Measurements from ENCODE around the gene CFAP99. TPM values are rescaled to one million over a fixed set of nuclear protein-coding genes. Genes with fewer than 3 reads are reported as not detected.

The CFAP99 gene
- total and polyA plus RNA-seq, 9 of the 15 experiments (the other 6 are each of a cell fraction or from before 2014, with no cell fraction given): 0.07 to 0.18 (median 0.09) TPM; not detected in 6

DNA sequence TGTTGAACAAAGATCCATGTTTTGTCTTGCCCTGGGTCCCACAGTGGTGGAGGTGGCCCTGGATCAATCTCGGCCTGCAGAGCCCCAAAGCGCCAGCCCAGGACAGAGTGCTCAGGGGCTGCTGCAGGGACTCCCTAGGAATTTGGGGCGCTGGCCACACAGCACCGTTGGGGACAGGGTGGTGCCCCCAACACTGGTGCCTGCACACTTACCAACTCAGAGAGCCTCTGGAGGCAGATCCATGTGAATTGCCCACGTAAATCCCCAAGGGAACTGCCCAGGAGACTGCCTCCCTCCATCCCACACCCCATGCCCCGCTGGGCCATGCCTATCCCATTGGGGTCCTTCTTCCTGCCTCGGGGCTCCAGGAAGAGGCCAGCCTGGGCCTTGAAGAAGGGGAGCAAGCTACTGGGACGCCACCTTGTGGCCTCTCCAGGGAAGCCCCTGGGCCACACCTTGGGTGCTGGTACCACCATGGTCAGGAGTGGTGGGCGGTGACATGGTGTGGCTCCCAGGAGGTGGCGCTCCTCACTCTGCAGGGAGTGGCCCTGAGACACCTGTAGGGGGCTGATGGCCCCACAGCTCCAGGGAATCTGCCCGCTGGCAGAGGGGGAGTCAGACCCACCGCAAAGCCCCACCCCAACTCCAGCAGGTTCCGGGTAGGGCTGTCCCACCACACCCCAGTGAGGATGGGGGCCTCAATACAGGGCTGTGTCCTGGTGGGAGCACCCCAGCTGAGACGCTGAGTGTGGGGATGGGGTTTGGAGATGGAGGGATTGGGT, 22.8 kb downstream of the CFAP99 start (continued):
- TF ChIP-seq ZNF518B (CRISPR knock-in tag; IDR thresholded peaks at IDR 0.05) (no peak), CCAR2 (IDR thresholded peaks at IDR 0.05; ENCODE audit: low read depth, low read length) (no peak), ZNF431 (CRISPR knock-in tag; IDR thresholded peaks at IDR 0.05) (no peak), RNF2 (IDR thresholded peaks at IDR 0.05) (no peak; the same call in 1 of the 2 replicates), POLR2B (IDR thresholded peaks at IDR 0.05; ENCODE audit: low read depth, partially characterized antibody) (no peak), NUFIP1 (IDR thresholded peaks at IDR 0.05; ENCODE audit: partially characterized antibody) (no peak), ATF7 (IDR thresholded peaks at IDR 0.05) (peak; percentile 76), KLF16 (IDR thresholded peaks at IDR 0.05) (peak; percentile 55; the same call in 1 of the 2 replicates), PHB2 (IDR thresholded peaks at IDR 0.05; ENCODE audit: low read depth) (no peak), ARNT (IDR thresholded peaks at IDR 0.05) (no peak), POLR2G (IDR thresholded peaks at IDR 0.05; ENCODE audit: low read depth, low read length) (peak; percentile 55), ZNF586 (CRISPR knock-in tag; conservative IDR thresholded peaks at IDR 0.05) (no peak), ESRRA (IDR thresholded peaks at IDR 0.05; ENCODE audit: borderline replicate concordance, low read depth) (peak; percentile 55; the same call in 1 of the 2 replicates), ZBTB11 (CRISPR knock-in tag; IDR thresholded peaks at IDR 0.05) (no peak), ZNF707 (CRISPR knock-in tag; conservative IDR thresholded peaks at IDR 0.05) (no peak), LCOR (CRISPR knock-in tag; IDR thresholded peaks at IDR 0.05) (peak; percentile 74; the same call in 1 of the 2 replicates)
- TF ChIP-seq, protein P1, sequence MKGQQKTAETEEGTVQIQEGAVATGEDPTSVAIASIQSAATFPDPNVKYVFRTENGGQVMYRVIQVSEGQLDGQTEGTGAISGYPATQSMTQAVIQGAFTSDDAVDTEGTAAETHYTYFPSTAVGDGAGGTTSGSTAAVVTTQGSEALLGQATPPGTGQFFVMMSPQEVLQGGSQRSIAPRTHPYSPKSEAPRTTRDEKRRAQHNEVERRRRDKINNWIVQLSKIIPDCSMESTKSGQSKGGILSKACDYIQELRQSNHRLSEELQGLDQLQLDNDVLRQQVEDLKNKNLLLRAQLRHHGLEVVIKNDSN (CRISPR knock-in tag; IDR thresholded peaks at IDR 0.05): no peak
- TF ChIP-seq, protein P2, sequence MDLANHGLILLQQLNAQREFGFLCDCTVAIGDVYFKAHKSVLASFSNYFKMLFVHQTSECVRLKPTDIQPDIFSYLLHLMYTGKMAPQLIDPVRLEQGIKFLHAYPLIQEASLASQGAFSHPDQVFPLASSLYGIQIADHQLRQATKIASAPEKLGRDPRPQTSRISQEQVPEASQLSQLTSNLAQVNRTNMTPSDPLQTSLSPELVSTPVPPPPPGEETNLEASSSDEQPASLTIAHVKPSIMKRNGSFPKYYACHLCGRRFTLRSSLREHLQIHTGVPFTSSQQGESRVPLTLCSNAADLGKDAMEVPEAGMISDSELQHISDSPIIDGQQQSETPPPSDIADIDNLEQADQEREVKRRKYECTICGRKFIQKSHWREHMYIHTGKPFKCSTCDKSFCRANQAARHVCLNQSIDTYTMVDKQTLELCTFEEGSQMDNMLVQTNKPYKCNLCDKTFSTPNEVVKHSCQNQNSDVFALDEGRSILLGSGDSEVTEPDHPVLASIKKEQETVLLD (IDR thresholded peaks at IDR 0.05): no peak
- TF ChIP-seq, protein P3, sequence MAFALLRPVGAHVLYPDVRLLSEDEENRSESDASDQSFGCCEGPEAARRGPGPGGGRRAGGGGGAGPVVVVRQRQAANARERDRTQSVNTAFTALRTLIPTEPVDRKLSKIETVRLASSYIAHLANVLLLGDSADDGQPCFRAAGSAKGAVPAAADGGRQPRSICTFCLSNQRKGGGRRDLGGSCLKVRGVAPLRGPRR (CRISPR knock-in tag; IDR thresholded peaks at IDR 0.05): no peak

Data from K562 (cell line).